GM18520 (cell line): ENCODE results near the gene FRYL.

Source experiments
- ATAC-seq: cut with Tn5 transposase; IDR thresholded peaks from one replicate; pipeline ENCODE4 v1.9.1; 2021; ENCODE audit not compliant: unreplicated experiment

The FRYL gene

GRCh38 chr4:48634688-48635308 is 145.3 kb downstream of the FRYL start:
- ATAC-seq = no peak

- ATAC-seq = no peak
Observed at GRCh38 chr4:48633657-48634056, 146.4 kb downstream of the FRYL start.

- ATAC-seq = no peak
Observed at GRCh38 chr4:48629458-48629857, 150.6 kb downstream of the FRYL start.

- no peak for ATAC-seq
Observed at GRCh38 chr4:48623182-48623780, 156.8 kb downstream of the FRYL start.

GRCh38 chr4:48620831-48621230 is 159.2 kb downstream of the FRYL start:
- no peak for ATAC-seq

GRCh38 chr4:48620093-48620492 is 160.0 kb downstream of the FRYL start:
- ATAC-seq = no peak

- ATAC-seq = no peak
Observed at GRCh38 chr4:48604527-48604926, 175.6 kb downstream of the FRYL start.

- ATAC-seq = no peak
Observed at GRCh38 chr4:48604041-48604440, 176.0 kb downstream of the FRYL start.

- no peak for ATAC-seq
Observed at GRCh38 chr4:48603366-48604003, 176.6 kb downstream of the FRYL start.

GRCh38 chr4:48602763-48603162 is 177.3 kb downstream of the FRYL start:
- no peak for ATAC-seq

GRCh38 chr4:48602222-48602621 is 177.9 kb downstream of the FRYL start:
- ATAC-seq = no peak

GRCh38 chr4:48596336-48596735 is 183.7 kb downstream of the FRYL start:
- no peak for ATAC-seq

- no peak for ATAC-seq
Observed at GRCh38 chr4:48594180-48594579, 185.9 kb downstream of the FRYL start.

GRCh38 chr4:48591372-48591771 is 188.7 kb downstream of the FRYL start:
- no peak for ATAC-seq

- ATAC-seq = no peak
Observed at GRCh38 chr4:48590884-48591283, 189.2 kb downstream of the FRYL start.

GRCh38 chr4:48589098-48589445 is 191.0 kb downstream of the FRYL start:
- no peak for ATAC-seq

GRCh38 chr4:48588230-48589097 is 191.6 kb downstream of the FRYL start:
- ATAC-seq = no peak

GRCh38 chr4:48585401-48585800 is 194.7 kb downstream of the FRYL start:
- no peak for ATAC-seq

- ATAC-seq = peak; percentile 77
Observed at GRCh38 chr4:48578132-48578968, 201.7 kb downstream of the FRYL start.

- no peak for ATAC-seq
Observed at GRCh38 chr4:48575964-48576363, 204.1 kb downstream of the FRYL start.

- no peak for ATAC-seq
Observed at GRCh38 chr4:48571471-48571870, 208.6 kb downstream of the FRYL start.
